Measurements from ENCODE around the gene THOP1. TPM values are rescaled to one million over a fixed set of nuclear protein-coding genes. Genes with fewer than 3 reads are reported as not detected.
A peak's percentile ranks its signal among the peaks of the same experiment; 100 is the strongest.
"Not testable (repeated sequence)": the region's sequence is repeated elsewhere in the genome, so short reads cannot be mapped to it uniquely, and the experiment has no call there.

The THOP1 gene
- polyA plus RNA-seq, 10 donors, result 34.6 to 54.8 (median 42.9) TPM

- no peak for DNase-seq
Measured at GRCh38 chr19:2780284-2780683, 5.0 kb upstream of the THOP1 start.

- no peak for DNase-seq
Measured at GRCh38 chr19:2782329-2782935, 2.9 kb upstream of the THOP1 start.

DNA sequence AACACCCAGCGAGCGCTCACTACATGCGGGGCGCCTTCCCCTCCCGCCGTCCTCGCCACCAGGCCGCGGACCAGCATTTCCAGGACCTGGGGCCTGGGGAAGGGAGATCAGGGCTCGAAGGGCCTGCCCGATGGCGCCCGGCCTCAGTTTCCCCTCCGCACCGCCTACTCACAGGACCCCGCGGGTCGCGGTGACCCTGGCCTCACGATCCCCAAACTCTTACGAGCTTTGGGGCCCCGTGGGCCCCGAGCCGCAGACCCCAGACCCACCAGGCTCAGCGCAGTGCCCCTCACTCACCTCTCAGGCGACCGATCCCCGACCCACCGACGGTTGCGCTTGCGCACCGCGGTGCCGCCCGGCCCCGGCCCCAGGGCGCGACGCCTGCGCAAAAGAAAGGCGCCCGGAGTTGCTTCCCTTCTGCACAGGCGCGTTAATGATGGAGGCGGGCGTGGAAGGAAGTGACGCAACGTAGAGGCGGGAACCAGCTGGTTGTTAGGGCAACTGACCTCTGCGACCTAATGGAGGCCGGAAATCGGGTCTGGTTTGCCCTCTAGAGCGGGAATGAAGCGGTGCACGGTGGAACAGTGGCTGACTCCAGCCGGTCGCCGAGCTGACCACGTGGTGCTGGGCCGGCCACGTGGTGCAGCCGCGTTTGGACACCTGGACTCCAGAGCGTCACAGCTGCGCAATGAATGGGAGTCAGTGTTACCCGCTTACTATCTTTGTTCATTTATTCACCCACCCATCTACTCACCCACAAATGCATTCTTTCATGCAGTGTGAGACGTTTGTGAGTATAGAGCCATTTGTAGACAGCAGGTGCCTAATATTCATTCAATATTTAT is 2.1 kb upstream of the THOP1 start, which contains the start of gene SGTA:
Gene SGTA, minus strand, starts transcription at position 338 of the 845 bp plus-strand sequence. CDS start 14,205 bp downstream, outside the sequence.
- peak; percentile 98 to 99 (median 98) for DNase-seq

GRCh38 chr19:2783781-2784145 is 1.5 kb upstream of the THOP1 start:
- DNase-seq, result no peak

- no peak for DNase-seq
Measured at GRCh38 chr19:2787115-2787514, 1.8 kb downstream of the THOP1 start.

DNA sequence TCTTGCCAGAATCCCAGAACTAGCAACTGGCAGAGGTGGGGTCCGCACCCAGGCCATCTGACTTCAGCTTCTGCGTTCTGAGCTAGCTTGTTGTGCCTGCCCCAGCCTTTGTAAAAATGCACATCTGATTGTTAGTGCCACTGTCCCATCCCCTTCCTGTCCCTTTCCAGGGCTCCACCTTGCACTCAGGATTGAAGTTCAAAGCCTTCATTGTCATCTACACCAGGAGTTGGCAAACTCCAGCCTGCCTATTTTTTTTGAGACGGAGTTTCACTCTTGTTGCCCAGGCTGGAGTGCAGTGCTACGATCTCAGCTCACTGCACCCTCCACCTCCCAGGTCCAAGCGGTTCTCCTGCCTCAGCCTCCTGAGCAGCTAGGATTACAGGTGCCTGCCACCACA is 2.9 kb downstream of the THOP1 start:
- DNase-seq, result no peak

- no peak for DNase-seq
Measured at GRCh38 chr19:2790194-2790556, 4.9 kb downstream of the THOP1 start.

- DNase-seq, result no peak
Measured at GRCh38 chr19:2790557-2791271, 5.4 kb downstream of the THOP1 start.

DNA sequence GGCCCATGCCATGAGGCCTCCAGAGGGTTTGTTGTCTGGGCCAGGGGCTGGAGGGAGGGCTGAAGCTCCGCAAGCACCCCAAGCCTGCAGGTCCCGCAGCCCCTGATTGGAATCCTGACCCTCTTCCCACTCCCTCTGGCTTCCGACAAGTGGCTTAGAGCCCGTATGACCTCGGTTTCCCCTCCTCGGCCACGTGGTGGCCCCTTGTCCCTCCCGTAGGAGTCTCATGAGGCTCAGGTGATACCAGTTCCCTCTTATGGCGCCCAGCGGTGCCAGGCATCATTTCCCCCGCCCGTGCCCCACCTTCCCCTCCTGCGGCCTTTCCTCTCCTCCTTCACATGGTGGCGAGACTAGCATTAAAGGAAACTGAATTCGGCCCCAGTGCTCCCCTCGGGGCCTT is 6.1 kb downstream of the THOP1 start:
- DNase-seq, result no peak

DNA sequence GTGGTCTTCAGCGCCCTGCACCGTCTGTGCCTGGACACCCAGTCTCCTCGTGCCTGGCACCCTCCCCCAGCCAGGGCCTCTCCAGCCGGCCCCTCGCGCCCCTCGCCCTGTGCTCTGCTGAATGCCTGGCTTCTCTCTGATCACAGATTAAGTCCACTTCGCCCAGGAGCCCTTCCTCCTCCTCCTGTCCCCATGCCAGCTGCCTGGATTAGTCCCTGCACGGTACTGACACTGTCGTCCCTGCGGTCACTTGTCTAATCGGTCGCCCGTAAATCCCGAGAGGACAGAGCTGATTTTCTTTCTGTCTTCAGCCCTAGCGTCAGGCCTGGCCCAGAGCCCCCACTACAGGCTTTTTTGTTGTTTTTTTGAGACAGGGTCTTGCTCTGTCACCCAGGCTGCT is 6.6 kb downstream of the THOP1 start:
- no peak for DNase-seq

GRCh38 chr19:2792666-2793065 is 7.4 kb downstream of the THOP1 start:
- not testable (repeated sequence) for DNase-seq

GRCh38 chr19:2793126-2793525 is 7.8 kb downstream of the THOP1 start:
- no peak for DNase-seq

DNA sequence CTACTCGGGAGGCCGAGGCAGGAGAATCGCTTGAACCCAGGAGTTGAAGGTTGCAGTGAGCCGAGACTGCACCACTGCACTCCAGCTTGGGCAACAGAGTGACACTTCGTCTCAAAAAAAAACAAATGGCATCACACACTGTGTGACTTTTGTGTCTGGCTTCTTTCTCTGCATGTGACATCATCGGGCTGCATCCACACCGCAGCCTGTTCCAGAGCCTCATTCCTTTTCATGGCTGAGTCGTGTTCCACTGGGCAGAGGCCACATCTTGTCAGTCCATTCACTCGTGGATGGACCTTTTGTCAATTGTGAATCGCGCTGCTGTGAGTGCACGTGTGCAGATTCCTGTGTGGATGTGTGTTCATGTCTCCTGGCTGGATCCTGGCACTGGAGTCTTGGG is 8.3 kb downstream of the THOP1 start:
- no peak for DNase-seq

GRCh38 chr19:2795827-2796658 is 10.7 kb downstream of the THOP1 start:
- no peak for DNase-seq

DNA sequence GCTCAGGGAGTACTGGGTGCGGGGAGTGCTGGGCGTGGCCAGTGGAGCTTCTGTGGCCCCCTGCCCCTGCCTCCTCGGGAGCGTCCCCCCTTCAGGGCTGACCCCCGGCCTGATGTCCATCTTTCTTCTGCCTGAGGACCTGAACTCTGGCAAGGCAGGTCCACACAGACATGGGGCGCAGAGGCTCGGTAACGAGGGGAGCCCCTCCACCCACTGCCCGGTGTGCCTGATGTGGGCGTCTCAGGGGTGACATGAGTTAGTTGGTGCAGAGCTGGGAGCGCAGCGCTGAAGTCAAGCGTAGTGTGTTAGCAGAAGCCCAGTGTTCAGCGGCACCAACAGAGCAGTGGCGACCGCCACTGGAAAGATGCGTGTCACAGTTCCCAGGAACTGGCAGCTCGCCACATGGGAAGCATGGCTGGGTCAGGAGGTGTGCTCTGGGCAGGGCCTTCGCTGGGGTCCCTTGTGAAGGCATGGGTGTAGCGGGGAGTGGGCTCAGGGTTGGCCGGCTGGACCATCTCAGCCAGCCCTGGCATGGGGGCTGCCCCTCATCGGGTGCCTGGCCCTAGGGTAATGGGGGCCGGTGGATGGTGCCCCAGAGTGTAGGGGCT is 11.5 kb downstream of the THOP1 start:
- no peak for DNase-seq

DNA sequence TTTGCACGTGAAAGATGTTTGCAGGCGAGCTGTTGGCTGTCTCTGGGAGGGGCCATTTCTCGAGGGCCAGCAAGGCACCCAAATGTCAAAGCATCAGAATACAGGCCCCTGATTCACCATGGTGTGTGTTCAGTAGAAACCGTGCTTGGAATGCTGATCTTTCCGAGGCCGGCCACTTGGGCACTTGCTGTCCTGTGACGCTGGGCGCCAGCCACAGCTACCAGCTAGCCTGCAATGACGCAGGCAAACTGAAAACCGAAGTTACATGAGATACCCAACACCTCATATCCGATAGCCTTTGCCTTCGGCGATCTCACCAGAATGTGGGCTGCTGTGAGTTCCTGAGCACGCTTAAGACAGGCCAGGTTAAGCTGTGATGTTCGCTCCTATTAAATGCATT is 12.0 kb downstream of the THOP1 start:
- no peak for DNase-seq

GRCh38 chr19:2798158-2798685 is 12.9 kb downstream of the THOP1 start:
- DNase-seq, result no peak

DNA sequence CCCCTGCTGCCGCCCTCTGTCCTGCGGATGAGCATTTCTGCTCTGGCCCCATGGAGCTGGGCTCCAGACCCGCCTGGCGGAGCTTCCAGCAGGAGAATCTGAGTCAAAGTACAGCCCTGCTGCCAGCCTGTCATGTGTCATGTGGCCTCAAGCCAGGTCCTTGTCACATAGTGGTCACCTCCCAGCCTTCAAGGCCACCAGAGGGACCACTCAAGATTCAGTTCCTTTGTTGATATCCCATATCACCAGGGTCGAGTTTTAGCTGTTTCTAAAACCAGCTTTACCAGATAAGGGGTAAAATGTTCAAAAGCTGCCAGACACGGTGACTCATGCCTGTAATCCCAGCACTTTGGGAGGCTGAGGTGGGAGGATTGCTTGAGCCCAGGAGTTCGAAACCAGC is 13.4 kb downstream of the THOP1 start:
- no peak for DNase-seq

DNA sequence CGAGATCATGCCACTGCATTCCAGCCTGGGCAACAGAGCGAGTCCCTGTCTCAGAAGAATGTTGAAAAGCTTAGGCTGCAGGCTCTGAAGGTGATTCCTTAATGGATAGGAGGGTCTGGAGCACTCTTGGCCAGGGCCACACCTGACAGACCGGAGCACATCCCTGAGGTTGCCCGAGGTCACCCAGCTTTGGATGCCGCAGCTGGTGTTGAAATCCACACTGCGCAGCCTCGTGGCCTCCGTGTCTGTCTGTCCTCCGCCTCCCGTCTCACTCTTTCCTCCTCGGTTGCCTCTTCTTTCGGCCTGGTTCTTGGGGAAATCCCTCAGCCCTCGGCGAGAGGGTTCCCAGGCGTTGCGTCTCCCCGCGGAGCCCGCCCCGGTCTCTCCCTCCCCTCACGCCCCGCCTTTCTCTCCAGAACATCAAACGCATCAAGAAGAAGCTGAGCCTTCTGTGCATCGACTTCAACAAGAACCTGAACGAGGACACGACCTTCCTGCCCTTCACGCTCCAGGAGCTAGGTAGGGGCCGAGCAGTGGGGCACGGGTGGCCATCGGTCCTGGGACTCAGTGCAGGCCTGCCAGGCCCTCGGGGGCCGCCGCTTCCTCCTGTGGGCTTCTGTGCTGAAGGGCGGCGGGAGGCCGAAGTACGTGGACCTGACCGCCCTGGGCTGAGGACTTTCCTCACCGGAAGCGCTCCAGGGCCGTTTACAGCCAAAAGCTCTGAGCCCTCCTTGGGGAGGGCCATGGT is 14.1 kb downstream of the THOP1 start:
- no peak for DNase-seq

DNA sequence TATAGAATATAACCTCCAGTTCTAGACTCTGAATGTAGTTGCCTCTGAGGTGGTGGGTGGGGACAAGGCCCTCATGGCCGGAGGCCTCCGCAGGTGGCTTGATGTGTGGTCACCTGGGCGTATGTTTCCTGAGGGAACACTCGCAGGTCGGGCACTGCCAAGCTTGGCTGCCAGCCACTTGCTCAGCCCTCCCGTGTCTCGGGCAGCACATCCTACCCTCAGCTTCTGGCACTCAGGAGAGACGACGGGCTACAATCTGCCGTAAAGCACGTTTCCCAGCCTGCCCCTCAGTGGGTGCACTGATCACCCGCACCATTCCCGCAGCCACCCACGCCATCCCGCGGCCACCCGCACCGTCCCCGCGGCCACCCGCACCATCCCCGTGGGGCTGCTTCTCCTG is 15.2 kb downstream of the THOP1 start:
- no peak for DNase-seq

GRCh38 chr19:2802826-2803225 is 17.5 kb downstream of the THOP1 start:
- no peak for DNase-seq

All from muscle of back (tissue), 11 donors.